ENCODE measurements around the gene AP2M1.

AP2M1 gene

DNA sequence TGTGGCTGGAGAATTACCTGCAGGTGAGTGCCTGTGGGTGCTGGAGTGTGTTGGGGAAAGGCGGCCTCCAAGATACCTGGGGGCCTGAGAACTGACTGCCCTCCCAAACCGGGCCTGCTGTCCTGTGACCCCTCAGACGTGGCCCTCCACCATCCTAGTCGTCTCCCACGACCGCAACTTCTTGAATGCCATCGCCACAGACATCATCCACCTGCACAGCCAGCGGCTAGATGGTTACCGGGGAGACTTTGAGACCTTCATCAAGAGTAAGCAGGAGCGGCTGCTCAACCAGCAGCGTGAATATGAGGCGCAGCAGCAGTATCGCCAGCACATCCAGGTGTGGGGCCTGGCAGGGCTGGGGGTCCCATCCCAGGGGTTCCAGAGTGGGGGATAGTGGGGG is 14.8 kb downstream of the AP2M1 start:
- no peaks in the 10 kb centered on the region for H3K27me3 ChIP-seq (replicated peaks)
- no peak for DNase-seq
- in situ Hi-C loops (cut with HindIII; ENCODE audit: low pct_ligation_motif_present, low sequenced_read_pairs) = no loop called here
- no peak overlapping the region for H3K27ac ChIP-seq
- H3K4me3 ChIP-seq (ENCODE audit: low read depth, low read length) = no peak overlapping the region
- peaks cover 63% of the 10 kb centered on the region for H3K36me3 ChIP-seq (replicated peaks)
- TF ChIP-seq, protein P1, sequence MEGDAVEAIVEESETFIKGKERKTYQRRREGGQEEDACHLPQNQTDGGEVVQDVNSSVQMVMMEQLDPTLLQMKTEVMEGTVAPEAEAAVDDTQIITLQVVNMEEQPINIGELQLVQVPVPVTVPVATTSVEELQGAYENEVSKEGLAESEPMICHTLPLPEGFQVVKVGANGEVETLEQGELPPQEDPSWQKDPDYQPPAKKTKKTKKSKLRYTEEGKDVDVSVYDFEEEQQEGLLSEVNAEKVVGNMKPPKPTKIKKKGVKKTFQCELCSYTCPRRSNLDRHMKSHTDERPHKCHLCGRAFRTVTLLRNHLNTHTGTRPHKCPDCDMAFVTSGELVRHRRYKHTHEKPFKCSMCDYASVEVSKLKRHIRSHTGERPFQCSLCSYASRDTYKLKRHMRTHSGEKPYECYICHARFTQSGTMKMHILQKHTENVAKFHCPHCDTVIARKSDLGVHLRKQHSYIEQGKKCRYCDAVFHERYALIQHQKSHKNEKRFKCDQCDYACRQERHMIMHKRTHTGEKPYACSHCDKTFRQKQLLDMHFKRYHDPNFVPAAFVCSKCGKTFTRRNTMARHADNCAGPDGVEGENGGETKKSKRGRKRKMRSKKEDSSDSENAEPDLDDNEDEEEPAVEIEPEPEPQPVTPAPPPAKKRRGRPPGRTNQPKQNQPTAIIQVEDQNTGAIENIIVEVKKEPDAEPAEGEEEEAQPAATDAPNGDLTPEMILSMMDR (IDR thresholded peaks at IDR 0.05; ENCODE audit: low read depth, low read length, missing control alignments) = no peak

DNA sequence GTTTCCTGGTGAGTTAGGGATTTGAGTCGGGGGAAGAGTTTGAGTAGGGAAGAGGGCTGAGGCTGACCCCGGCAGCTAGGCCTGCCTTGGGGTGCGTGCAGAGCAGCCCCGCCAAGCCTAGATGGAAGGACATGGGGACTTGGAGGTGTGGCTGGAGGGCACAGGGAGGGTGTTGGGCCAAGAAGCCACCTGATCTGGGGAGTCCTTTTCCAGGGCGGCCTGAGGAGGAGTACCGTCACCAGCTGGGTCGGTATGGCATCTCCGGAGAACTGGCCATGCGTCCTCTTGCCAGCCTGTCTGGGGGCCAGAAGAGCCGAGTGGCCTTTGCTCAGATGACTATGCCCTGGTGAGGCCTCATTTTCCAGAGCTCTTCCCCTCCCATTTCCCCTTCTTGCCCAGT is 18.2 kb downstream of the AP2M1 start:
- Histone ChIP-seq H3K27ac (no peak overlapping the region), H3K36me3 (replicated peaks) (peaks cover 67% of the 10 kb centered on the region), H3K4me3 (ENCODE audit: low read depth, low read length) (no peak overlapping the region), H3K27me3 (replicated peaks) (no peaks in the 10 kb centered on the region)
- no peak for DNase-seq
- TF ChIP-seq, protein P1 (IDR thresholded peaks at IDR 0.05; ENCODE audit: low read depth, low read length, missing control alignments) = no peak
- in situ Hi-C loops (cut with HindIII; ENCODE audit: low pct_ligation_motif_present, low sequenced_read_pairs) = no loop called here

DNA sequence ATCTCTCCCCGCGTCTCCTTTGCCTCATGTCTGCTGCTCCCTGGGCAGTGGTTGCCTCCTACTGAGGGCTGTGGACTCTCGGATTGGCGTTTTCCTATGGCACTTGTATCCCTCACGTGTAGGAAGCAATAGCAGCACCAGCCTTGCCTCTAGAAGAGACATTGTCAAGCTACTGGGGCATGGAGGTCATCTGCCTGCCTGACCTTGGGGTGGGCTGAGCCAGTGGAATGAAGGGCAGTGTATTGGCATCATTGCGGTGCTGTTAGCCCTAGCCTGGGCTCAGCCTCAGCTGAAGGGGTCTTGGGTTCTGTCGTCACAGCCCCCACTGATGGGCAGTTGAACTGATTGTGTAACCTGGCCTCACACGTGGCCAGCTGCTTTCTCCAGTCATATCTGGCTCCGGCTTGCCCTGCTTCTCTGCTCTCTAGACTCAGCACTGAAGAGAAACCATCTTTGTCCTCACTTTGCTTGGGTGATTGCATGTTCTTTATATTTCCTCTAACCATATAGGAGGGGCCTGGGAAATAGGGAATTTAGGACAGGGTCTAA is 19.4 kb downstream of the AP2M1 start:
- in situ Hi-C loops (cut with HindIII; ENCODE audit: low pct_ligation_motif_present, low sequenced_read_pairs) = no loop called here
- Histone ChIP-seq H3K4me3 (ENCODE audit: low read depth, low read length) (no peak overlapping the region), H3K27ac (no peak overlapping the region), H3K27me3 (replicated peaks) (no peaks in the 10 kb centered on the region), H3K36me3 (replicated peaks) (peaks cover 56% of the 10 kb centered on the region)
- TF ChIP-seq, protein P1 (IDR thresholded peaks at IDR 0.05; ENCODE audit: low read depth, low read length, missing control alignments) = no peak
- DNase-seq = no peak

DNA sequence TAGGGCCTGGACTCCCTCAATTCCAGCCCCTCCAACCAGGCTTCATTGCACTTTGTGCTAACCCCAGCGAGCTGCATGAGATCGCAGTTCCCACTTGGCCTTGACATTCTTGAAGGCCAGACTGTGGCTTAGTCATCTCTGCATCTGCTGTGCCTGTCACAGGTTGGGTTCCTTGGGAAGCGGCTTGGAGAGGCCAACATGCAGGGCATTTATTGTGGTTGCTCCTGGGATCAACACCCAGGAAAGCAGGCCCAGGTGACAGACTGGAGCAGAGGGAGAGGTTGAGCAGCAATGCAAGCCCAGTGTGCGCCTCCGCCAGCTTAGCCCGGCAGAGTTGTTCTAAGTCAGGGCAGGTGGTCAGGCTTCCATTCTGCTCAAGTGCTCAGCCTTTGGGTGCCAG is 21.9 kb downstream of the AP2M1 start:
- Histone ChIP-seq H3K36me3 (replicated peaks) (peaks cover 37% of the 10 kb centered on the region), H3K4me3 (ENCODE audit: low read depth, low read length) (no peak overlapping the region), H3K27ac (no peak overlapping the region), H3K27me3 (replicated peaks) (no peaks in the 10 kb centered on the region)
- in situ Hi-C loops (cut with HindIII; ENCODE audit: low pct_ligation_motif_present, low sequenced_read_pairs) = no loop called here
- DNase-seq = no peak
- TF ChIP-seq, protein P1 (IDR thresholded peaks at IDR 0.05; ENCODE audit: low read depth, low read length, missing control alignments) = no peak

DNA sequence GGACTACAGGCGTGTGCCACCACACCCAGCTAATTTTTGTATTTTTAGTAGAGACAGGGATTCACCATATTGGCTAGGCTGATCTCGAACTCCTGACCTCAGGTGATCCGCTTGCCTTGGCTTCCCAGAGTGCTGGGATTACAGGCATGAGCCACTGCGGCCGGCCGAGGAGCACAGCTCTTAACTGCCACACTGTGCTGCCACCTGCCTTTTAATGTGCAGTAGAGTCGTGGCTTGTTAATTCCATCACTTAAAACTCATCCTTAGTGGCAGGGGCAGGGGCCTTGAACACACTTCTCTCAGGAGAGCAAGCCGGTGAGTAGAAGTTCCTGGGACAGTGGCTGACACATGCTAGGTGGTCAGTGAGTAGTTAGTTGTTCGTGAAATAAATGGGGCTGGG is 23.9 kb downstream of the AP2M1 start:
- no peak overlapping the region for H3K27ac ChIP-seq
- TF ChIP-seq, protein P1 (IDR thresholded peaks at IDR 0.05; ENCODE audit: low read depth, low read length, missing control alignments) = no peak
- H3K27me3 ChIP-seq (replicated peaks) = no peaks in the 10 kb centered on the region
- no peak for DNase-seq
- in situ Hi-C loops (cut with HindIII; ENCODE audit: low pct_ligation_motif_present, low sequenced_read_pairs) = no loop called here
- no peak overlapping the region for H3K4me3 ChIP-seq (ENCODE audit: low read depth, low read length)
- H3K36me3 ChIP-seq (replicated peaks) = peaks cover 18% of the 10 kb centered on the region

DNA sequence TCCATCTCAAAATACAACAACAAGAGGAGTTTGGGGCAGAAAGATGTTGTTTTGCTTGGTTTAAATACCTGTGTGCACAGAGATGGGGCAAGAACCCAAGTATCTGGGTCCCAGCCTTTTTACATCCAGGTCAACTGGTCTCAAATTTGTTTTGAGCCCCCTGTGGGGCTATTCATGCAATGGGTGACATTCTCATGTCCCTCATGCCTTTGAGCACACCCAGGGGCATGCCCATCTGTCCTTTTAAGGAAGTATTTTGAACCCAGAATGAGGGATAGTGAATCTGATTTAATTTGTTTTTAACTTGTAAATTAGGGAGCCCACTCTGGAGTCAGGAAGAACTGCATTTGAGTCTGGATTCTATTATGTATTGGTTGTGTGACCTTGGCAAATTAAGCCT is 26.2 kb downstream of the AP2M1 start:
- H3K27ac ChIP-seq = no peak overlapping the region
- TF ChIP-seq, protein P1 (IDR thresholded peaks at IDR 0.05; ENCODE audit: low read depth, low read length, missing control alignments) = no peak
- in situ Hi-C loops (cut with HindIII; ENCODE audit: low pct_ligation_motif_present, low sequenced_read_pairs) = no loop called here
- H3K36me3 ChIP-seq (replicated peaks) = peaks cover 6% of the 10 kb centered on the region
- no peaks in the 10 kb centered on the region for H3K27me3 ChIP-seq (replicated peaks)
- H3K4me3 ChIP-seq (ENCODE audit: low read depth, low read length) = no peak overlapping the region
- DNase-seq = no peak

Measured in brain microvascular endothelial cell (primary cell).